Uterus (tissue), 2 donors: ENCODE measurements around the gene UBE3A.

Source experiments
- CTCF ChIP-seq, 4 experiments: fragments of 200-600 bp in 2 of 4; fragments of 450-650 bp in 2 of 4; sonication (generic) in 2 of 4; IDR thresholded peaks; one replicate each; pipeline ENCODE4 v1.5.1; 2016 to 2019; ENCODE audit warnings: antibody characterized with exemption in 4 of 4, mild to moderate bottlenecking in 2 of 4, moderate library complexity in 1 of 4
- POLR2A ChIP-seq, 2 donors: fragments of 450-650 bp; IDR thresholded peaks; one replicate each; pipeline ENCODE4 v1.6.1; 2016; ENCODE audit warnings: antibody characterized with exemption in 2 of 2, mild to moderate bottlenecking in 1 of 2, moderate library complexity in 1 of 2

DNA sequence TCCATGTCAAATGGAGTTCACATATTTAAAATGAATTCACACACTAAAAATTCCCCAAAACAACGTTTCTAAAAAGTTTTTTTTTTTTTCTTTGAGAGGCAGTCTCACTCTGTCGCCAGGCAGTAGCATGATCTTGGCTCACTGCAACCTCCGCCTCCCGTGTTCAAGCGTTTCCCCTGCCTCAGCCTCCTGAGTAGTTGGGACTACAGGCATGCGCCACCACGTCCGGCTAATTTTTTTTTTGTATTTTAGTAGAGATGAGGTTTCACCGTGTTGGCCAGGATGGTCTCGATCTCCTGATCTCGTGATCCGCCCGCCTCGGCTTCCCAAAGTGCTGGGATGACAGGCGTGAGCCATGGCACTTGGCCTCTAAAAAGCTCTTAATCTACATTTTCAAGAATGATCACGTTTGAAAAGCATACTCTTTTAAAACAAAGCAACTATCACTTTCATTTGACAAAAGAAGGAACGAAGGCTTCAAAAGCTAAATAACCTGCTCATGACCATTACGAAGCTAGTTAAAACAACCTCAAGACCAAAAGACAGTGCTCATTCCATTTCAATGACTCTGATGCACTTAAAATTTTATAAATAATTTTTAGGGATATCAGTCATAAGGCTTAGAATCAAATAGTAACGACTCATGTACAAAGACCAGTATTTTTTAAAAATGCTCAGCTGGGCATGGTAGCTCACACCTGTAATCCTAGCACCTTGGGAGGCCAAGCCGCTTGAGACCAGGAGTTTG, 5.5 kb downstream of the UBE3A start:
- TF ChIP-seq CTCF (IDR thresholded peaks at IDR 0.05) = no peak
- no peak for TF ChIP-seq POLR2A (IDR thresholded peaks at IDR 0.05)
